Measurements from ENCODE around the gene MTSS2.

DNA sequence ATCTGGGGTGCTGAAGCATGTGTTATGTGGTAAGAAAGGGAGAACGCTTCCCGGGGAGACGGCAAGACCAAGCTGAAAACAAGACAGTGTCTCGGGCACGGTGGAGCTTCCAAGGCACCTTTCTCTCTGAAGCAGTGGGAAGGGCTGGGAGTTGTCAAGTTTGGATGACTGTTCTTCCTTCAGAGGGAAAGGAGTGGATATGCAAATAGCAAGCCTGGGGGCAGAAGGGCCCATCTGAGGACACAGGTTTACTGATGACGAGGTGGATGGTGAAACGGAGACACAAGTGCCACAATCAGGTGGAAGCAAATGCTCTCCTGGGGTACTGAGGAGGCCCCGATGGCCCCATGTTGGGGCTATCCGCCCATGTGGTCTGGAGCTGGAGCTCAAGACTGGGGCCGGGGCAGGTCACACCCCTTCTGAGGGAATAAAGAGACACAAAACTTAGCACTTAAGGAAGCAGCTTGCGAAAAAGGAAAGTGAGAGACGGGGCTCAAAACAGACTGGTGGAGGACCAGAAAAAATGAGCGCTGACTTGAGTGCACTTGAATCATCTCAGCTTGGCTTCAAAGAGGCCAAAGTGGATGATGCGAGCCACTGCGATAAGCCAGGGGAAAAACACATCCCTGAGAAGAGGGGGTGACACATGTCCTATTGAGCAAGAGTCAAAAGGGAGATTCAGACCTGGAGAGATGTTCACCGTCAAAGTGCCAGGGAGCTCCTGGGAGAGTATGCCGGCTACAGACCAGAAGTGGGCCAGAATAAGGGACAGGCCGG, 34.8 kb upstream of the MTSS2 start:
- TF ChIP-seq, protein P1, sequence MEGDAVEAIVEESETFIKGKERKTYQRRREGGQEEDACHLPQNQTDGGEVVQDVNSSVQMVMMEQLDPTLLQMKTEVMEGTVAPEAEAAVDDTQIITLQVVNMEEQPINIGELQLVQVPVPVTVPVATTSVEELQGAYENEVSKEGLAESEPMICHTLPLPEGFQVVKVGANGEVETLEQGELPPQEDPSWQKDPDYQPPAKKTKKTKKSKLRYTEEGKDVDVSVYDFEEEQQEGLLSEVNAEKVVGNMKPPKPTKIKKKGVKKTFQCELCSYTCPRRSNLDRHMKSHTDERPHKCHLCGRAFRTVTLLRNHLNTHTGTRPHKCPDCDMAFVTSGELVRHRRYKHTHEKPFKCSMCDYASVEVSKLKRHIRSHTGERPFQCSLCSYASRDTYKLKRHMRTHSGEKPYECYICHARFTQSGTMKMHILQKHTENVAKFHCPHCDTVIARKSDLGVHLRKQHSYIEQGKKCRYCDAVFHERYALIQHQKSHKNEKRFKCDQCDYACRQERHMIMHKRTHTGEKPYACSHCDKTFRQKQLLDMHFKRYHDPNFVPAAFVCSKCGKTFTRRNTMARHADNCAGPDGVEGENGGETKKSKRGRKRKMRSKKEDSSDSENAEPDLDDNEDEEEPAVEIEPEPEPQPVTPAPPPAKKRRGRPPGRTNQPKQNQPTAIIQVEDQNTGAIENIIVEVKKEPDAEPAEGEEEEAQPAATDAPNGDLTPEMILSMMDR (IDR thresholded peaks at IDR 0.05; ENCODE audit: low read depth, low read length): no peak
- TF ChIP-seq EZH2phosphoT487 (IDR thresholded peaks at IDR 0.05; ENCODE audit: low read depth): no peak

Measured in OCI-LY3 (cell line).